Fibroblast of lung (primary cell): ENCODE data around the gene LHFPL6. TPM values are rescaled to one million over a fixed set of nuclear protein-coding genes. Genes with fewer than 3 reads are reported as not detected.

Experiments
- DNase-seq, 2 donors: peaks; one replicate each; pipeline versions ENCODE4 v3.0.0 to v3.0.0-alpha.2; 2010; ENCODE audit warnings: low read depth in 2 of 2
- H2AFZ ChIP-seq: 2 replicates; pipeline ENCODE4 v1.5.1; 2012; ENCODE audit warnings: low read length, control low read depth, inconsistent platforms
- H3K27ac ChIP-seq: 2 replicates; pipeline ENCODE4 v1.5.1; 2011; ENCODE audit warnings: low read length, control low read depth; ENCODE audit not compliant: insufficient read depth
- H3K27me3 ChIP-seq: 2 replicates; pipeline ENCODE4 v1.5.1; 2011; ENCODE audit warnings: mild to moderate bottlenecking, low read length; ENCODE audit not compliant: control insufficient read depth, insufficient read depth
- H3K36me3 ChIP-seq: 2 replicates; pipeline ENCODE4 v1.5.1; 2011; ENCODE audit warnings: low read length; ENCODE audit not compliant: control insufficient read depth, insufficient read depth
- H3K4me1 ChIP-seq: 2 replicates; pipeline ENCODE4 v1.5.1; 2011; ENCODE audit warnings: low read length; ENCODE audit not compliant: control insufficient read depth, insufficient read depth; ENCODE audit errors: extremely low read depth
- H3K4me2 ChIP-seq: 2 replicates; pipeline ENCODE4 v1.5.1; 2011; ENCODE audit warnings: low read length, control low read depth; ENCODE audit not compliant: insufficient read depth; ENCODE audit errors: extremely low read depth
- H3K4me3 ChIP-seq, 4 experiments: fragments of 200-600 bp in 1 of 4; sonication (generic) in 1 of 4; replicated peaks in 1 of 4; 2 replicates each; pipeline ENCODE4 v1.5.1; 2011 to 2016; ENCODE audit warnings: low read length in 4 of 4, low read depth in 3 of 4, mild to moderate bottlenecking in 3 of 4, control low read depth in 2 of 4, inconsistent platforms in 1 of 4, mixed read lengths in 1 of 4; ENCODE audit not compliant: insufficient read depth in 1 of 4; ENCODE audit errors: control extremely low read depth in 1 of 4
- H3K79me2 ChIP-seq: 2 replicates; pipeline ENCODE4 v1.5.1; 2012; ENCODE audit warnings: mild to moderate bottlenecking, low read length, inconsistent platforms; ENCODE audit not compliant: control insufficient read depth, insufficient read depth
- H3K9ac ChIP-seq: 2 replicates; pipeline ENCODE4 v1.5.1; 2011; ENCODE audit warnings: mild to moderate bottlenecking, low read length, control low read depth; ENCODE audit not compliant: insufficient read depth
- H3K9me3 ChIP-seq: 2 replicates; pipeline ENCODE4 v1.5.1; 2012; ENCODE audit warnings: low read depth, low read length; ENCODE audit not compliant: control insufficient read depth, insufficient read depth
- H4K20me1 ChIP-seq: 2 replicates; pipeline ENCODE4 v1.5.1; 2011; ENCODE audit warnings: low read length; ENCODE audit not compliant: control insufficient read depth, insufficient read depth; ENCODE audit errors: extremely low read depth
- EZH2 ChIP-seq: IDR thresholded peaks from 2 replicates; pipeline ENCODE4 v1.5.1; 2012; ENCODE audit warnings: low read length, control low read depth, mild to moderate bottlenecking; ENCODE audit errors: missing control alignments
- polyA plus RNA-seq, 2 donors: library from polyadenylated mRNA; depleted of rRNA in 1 of 2; stranded (reverse) in 1 of 2; unstranded in 1 of 2; fragments of >200 nt; gene quantifications; 2 replicates each; pipeline ENCODE4 v1.2.1, GENCODE V29; 2011 to 2012; ENCODE audit warnings: missing spikeins in 1 of 2
- total RNA-seq: library from RNA; depleted of rRNA; stranded (reverse); fragments of >200 nt; gene quantifications from 2 replicates; pipeline ENCODE4 v1.2.1, GENCODE V29; 2014
- TF ChIP-seq, protein P1 (sequence below), 2 donors: IDR thresholded peaks in 1 of 2; conservative IDR thresholded peaks in 1 of 2; 1 replicate in 1 of 2; 2 replicates in 1 of 2; pipeline ENCODE4 v1.5.1; 2011 to 2012; ENCODE audit warnings: low read length in 2 of 2, control low read depth in 1 of 2, inconsistent platforms in 1 of 2, low read depth in 1 of 2, mild to moderate bottlenecking in 1 of 2

LHFPL6 gene
- total and polyA plus RNA-seq, 2 donors (not counting 1 experiment from before 2014, with no cell fraction given): 42.4 to 86.8 TPM

DNA sequence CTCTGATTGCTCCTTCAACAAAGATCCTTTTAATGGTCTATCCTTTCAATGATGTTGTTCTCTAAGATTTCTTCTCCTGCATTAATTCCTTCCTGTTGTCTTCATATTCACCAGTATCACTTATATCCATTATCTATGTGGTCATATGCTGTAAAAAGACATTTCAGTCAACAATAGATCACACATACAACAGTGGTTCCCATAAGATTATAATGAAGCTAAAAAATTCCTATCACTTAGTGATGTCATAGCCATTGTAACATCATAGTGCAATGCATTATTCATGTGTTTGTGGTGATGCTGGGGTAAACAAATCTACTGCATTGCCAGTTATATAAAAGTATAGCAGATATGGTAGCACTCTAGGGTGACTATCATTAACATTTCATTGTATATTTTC, 266.1 kb downstream of the LHFPL6 start:
- Histone ChIP-seq H3K79me2 (no peaks in the 10 kb centered on the region), H3K9me3 (no peaks in the 10 kb centered on the region), H3K4me3 (no peak overlapping the region), H3K9ac (no peak overlapping the region), H3K4me1 (no peaks in the 10 kb centered on the region), H3K36me3 (no peaks in the 10 kb centered on the region), H4K20me1 (no peaks in the 10 kb centered on the region), H3K27ac (no peak overlapping the region), H2AFZ (no peak overlapping the region), H3K27me3 (no peaks in the 10 kb centered on the region), H3K4me2 (no peak overlapping the region)
- TF ChIP-seq EZH2: no peak
- TF ChIP-seq, protein P1, sequence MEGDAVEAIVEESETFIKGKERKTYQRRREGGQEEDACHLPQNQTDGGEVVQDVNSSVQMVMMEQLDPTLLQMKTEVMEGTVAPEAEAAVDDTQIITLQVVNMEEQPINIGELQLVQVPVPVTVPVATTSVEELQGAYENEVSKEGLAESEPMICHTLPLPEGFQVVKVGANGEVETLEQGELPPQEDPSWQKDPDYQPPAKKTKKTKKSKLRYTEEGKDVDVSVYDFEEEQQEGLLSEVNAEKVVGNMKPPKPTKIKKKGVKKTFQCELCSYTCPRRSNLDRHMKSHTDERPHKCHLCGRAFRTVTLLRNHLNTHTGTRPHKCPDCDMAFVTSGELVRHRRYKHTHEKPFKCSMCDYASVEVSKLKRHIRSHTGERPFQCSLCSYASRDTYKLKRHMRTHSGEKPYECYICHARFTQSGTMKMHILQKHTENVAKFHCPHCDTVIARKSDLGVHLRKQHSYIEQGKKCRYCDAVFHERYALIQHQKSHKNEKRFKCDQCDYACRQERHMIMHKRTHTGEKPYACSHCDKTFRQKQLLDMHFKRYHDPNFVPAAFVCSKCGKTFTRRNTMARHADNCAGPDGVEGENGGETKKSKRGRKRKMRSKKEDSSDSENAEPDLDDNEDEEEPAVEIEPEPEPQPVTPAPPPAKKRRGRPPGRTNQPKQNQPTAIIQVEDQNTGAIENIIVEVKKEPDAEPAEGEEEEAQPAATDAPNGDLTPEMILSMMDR (conservative IDR thresholded peaks at IDR 0.05 in 1 of 2, IDR thresholded peaks at IDR 0.05 in 1 of 2; ENCODE audit: low read depth in 1 of 2, low read length in 2 of 2): no peak
- no peak for DNase-seq

DNA sequence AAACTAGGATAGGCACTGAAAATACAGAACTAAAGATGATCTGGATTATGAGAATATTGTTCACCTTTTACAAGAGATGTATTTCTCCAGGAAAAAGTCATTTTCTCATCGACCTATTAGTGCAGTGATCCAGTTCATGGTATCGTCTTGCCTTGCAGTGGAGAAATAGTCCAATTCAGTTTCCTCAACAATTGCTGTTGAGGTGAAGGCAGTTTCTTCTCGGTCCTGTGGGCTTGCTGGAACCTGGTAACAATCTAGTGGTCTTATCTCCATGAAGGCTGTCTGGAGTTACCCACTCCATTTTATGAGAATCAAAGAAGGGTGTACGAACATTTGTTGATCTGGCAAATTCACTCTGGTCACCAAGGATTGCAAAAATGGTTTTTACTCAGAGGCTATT, 266.8 kb downstream of the LHFPL6 start:
- H3K9ac ChIP-seq: no peak overlapping the region
- no peaks in the 10 kb centered on the region for H3K79me2 ChIP-seq
- H3K4me3 ChIP-seq: no peak overlapping the region

DNA sequence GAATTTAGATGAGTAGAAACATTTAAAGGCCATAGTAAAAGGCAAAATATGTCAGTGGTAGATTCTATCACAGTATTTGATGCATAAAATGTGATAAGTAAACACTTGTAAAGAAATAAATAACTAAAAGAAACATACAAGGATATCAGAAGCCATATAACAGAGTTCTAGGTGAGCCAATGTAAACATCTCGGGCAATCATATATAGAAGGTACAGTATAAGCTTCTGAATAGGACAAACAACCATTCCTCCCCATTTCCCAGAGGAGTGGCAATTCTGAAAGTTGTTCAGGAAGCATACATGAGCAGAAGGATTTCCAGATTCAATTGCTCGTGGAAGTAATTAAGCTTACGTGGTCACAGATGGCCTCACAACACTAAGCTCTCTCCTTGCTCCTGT, 267.3 kb downstream of the LHFPL6 start:
- no peak for DNase-seq
- no peaks in the 10 kb centered on the region for H4K20me1 ChIP-seq
- no peak overlapping the region for H2AFZ ChIP-seq
- H3K27me3 ChIP-seq: no peaks in the 10 kb centered on the region
- no peak overlapping the region for H3K4me3 ChIP-seq
- H3K27ac ChIP-seq: no peak overlapping the region
- no peaks in the 10 kb centered on the region for H3K9me3 ChIP-seq
- no peaks in the 10 kb centered on the region for H3K4me1 ChIP-seq
- no peaks in the 10 kb centered on the region for H3K79me2 ChIP-seq
- no peak overlapping the region for H3K4me2 ChIP-seq
- H3K36me3 ChIP-seq: no peaks in the 10 kb centered on the region
- TF ChIP-seq, protein P1 (conservative IDR thresholded peaks at IDR 0.05 in 1 of 2, IDR thresholded peaks at IDR 0.05 in 1 of 2; ENCODE audit: low read depth in 1 of 2, low read length in 2 of 2): no peak
- TF ChIP-seq EZH2: no peak
- no peak overlapping the region for H3K9ac ChIP-seq

More for the DNA sequence above, 266.8 kb downstream of the LHFPL6 start:
- H3K27me3 ChIP-seq: no peaks in the 10 kb centered on the region
- H3K9me3 ChIP-seq: no peaks in the 10 kb centered on the region
- no peaks in the 10 kb centered on the region for H3K36me3 ChIP-seq
- H3K4me1 ChIP-seq: no peaks in the 10 kb centered on the region
- H3K27ac ChIP-seq: no peak overlapping the region
- no peak overlapping the region for H2AFZ ChIP-seq
- DNase-seq: no peak
- H4K20me1 ChIP-seq: no peaks in the 10 kb centered on the region
- TF ChIP-seq EZH2: no peak
- TF ChIP-seq, protein P1 (conservative IDR thresholded peaks at IDR 0.05 in 1 of 2, IDR thresholded peaks at IDR 0.05 in 1 of 2; ENCODE audit: low read depth in 1 of 2, low read length in 2 of 2): no peak
- H3K4me2 ChIP-seq: no peak overlapping the region
